Kidney epithelial cell (primary cell): ENCODE measurements around the gene GRHL3. TPM values are rescaled to one million over a fixed set of nuclear protein-coding genes. Genes with fewer than 3 reads are reported as not detected.

Experiments
- DNase-seq: peaks from one replicate; pipeline ENCODE4 v3.0.0-alpha.2; 2010; ENCODE audit warnings: low read depth
- H3K27me3 ChIP-seq: 2 replicates; pipeline ENCODE4 v1.6.0; 2011; ENCODE audit warnings: low read length; ENCODE audit not compliant: control insufficient read depth, insufficient read depth
- H3K36me3 ChIP-seq: 2 replicates; pipeline ENCODE4 v1.5.1; 2011; ENCODE audit warnings: low read length; ENCODE audit not compliant: control insufficient read depth, insufficient read depth
- H3K4me3 ChIP-seq: 2 replicates; pipeline ENCODE4 v1.5.1; 2011; ENCODE audit warnings: low read depth, mild to moderate bottlenecking, control low read depth, low read length
- total RNA-seq: library from RNA; depleted of rRNA; stranded (reverse); fragments of >200 nt; gene quantifications from 2 replicates; pipeline ENCODE4 v1.2.3, GENCODE V29; 2015
- TF ChIP-seq, protein P1 (sequence below): IDR thresholded peaks from 2 replicates; pipeline ENCODE4 v1.5.1; 2011; ENCODE audit warnings: mild to moderate bottlenecking, moderate library complexity, low read length, control low read depth, inconsistent platforms; ENCODE audit not compliant: insufficient read depth, poor library complexity, severe bottlenecking

GRHL3 gene
- total RNA-seq, 1 donor from 2014 or later = 12.5 TPM

- no peak overlapping the region for H3K4me3 ChIP-seq
- H3K36me3 ChIP-seq = no peaks in the 10 kb centered on the region
- DNase-seq = no peak
- H3K27me3 ChIP-seq = peaks cover 3% of the 10 kb centered on the region
- TF ChIP-seq, protein P1, sequence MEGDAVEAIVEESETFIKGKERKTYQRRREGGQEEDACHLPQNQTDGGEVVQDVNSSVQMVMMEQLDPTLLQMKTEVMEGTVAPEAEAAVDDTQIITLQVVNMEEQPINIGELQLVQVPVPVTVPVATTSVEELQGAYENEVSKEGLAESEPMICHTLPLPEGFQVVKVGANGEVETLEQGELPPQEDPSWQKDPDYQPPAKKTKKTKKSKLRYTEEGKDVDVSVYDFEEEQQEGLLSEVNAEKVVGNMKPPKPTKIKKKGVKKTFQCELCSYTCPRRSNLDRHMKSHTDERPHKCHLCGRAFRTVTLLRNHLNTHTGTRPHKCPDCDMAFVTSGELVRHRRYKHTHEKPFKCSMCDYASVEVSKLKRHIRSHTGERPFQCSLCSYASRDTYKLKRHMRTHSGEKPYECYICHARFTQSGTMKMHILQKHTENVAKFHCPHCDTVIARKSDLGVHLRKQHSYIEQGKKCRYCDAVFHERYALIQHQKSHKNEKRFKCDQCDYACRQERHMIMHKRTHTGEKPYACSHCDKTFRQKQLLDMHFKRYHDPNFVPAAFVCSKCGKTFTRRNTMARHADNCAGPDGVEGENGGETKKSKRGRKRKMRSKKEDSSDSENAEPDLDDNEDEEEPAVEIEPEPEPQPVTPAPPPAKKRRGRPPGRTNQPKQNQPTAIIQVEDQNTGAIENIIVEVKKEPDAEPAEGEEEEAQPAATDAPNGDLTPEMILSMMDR = no peak
These were observed 18.0 kb upstream of the GRHL3 start for GRCh38 chr1:24300971-24301784.

- DNase-seq = no peak
- Histone ChIP-seq H3K36me3 (no peaks in the 10 kb centered on the region), H3K4me3 (no peak overlapping the region), H3K27me3 (peaks cover 3% of the 10 kb centered on the region)
- TF ChIP-seq, protein P1 = no peak
These were observed 17.4 kb upstream of the GRHL3 start for GRCh38 chr1:24301785-24302175.

DNA sequence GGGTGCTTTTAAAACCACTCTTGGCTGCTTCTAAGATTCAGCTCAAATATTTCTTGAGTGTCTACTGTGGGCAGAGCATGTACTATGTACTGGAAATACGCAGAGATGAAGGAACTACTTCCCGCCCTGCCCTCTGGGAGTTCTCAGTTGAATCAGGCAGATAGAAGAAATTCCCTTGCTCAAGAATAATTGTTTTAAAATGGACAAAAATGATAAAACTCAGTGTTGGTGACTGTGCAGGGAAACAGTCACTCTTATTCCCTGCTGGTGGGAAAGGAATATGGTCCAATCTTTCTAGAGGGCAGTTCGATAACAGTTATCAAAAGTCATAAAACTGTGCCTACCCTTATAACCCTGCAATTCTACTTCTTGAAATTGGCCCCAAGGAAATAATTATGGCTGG, 16.9 kb upstream of the GRHL3 start:
- peaks cover 3% of the 10 kb centered on the region for H3K27me3 ChIP-seq
- no peak overlapping the region for H3K4me3 ChIP-seq
- TF ChIP-seq, protein P1 = no peak
- DNase-seq = no peak
- H3K36me3 ChIP-seq = no peaks in the 10 kb centered on the region

DNA sequence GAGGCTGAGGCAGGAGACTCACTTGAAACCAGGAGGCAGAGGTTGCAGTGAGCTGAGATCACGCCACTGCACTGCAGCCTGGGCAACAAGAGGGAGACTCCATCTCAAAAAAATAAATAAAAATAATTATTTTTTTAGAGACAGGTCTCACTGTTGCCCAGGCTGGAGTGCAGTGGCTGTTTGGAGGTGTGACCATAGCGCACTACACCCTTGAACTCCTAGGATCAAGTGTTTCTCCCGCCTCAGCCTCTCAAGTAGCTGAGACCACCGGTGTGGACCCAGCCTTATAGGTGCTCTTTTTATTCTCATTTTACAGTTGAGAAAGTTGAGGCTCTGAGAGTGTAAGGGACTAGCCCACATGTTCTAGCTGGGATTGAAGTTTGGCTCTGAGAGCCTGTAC, 15.6 kb upstream of the GRHL3 start:
- Histone ChIP-seq H3K36me3 (no peaks in the 10 kb centered on the region), H3K27me3 (peaks cover 3% of the 10 kb centered on the region), H3K4me3 (no peak overlapping the region)
- TF ChIP-seq, protein P1 = no peak
- DNase-seq = no peak

DNA sequence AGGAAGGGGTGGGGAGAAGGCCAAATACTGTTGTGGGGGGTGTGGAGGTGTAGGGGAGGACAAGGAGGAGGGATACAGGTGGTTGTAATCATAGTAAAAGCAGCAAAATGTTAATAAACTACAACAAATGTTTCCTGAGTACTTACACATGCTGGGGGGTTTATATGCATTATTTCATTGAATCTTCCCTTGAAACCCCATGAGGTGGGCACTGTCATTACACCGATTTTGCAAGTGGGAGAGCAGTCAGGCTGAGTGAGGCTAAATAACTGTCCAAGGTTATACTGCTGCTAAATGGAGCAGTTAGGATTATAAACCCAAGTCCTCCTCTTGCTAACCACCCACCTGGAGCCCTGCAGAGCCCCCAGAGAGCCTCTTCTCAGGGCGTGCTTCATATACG, 14.4 kb upstream of the GRHL3 start:
- Histone ChIP-seq H3K36me3 (no peaks in the 10 kb centered on the region), H3K4me3 (no peak overlapping the region), H3K27me3 (peaks cover 3% of the 10 kb centered on the region)
- TF ChIP-seq, protein P1 = no peak
- no peak for DNase-seq
